Caki2 (cell line): ENCODE measurements around the gene BACH2. TPM values are rescaled to one million over a fixed set of nuclear protein-coding genes. Genes with fewer than 3 reads are reported as not detected.
A peak's percentile ranks its signal among the peaks of the same experiment; 100 is the strongest.
"Not testable (repeated sequence)": the region's sequence is repeated elsewhere in the genome, so short reads cannot be mapped to it uniquely, and the experiment has no call there.

Experiments used
- DNase-seq: peaks from one replicate; pipeline ENCODE4 v3.0.0-alpha.2; 2015; ENCODE audit warnings: low read depth
- in situ Hi-C: cut with HindIII; loops from 2 replicates; pipeline ENCODE4 v1.10.0; 2016; ENCODE audit warnings: low sequenced_read_pairs, low pct_unique_long_range_greater_than_20kb, mixed read lengths
- total RNA-seq: library from RNA; depleted of rRNA; stranded (reverse); fragments of >200 nt; shearing (Covaris generic); gene quantifications from 2 replicates; pipeline ENCODE4 v1.2.3, GENCODE V29; 2014; ENCODE audit warnings: low replicate concordance

The BACH2 gene
- total RNA-seq, 1 experiment from 2014 or later: 8.1 TPM

GRCh38 chr6:89975366-89975765 is 321.3 kb downstream of the BACH2 start:
- in situ Hi-C loops: loop anchor here (25.0 kb wide), 1 partner anchor 312 kb away; the partner anchor contains the start of gene BACH2
- DNase-seq: no peak

- DNase-seq: no peak
- in situ Hi-C loops: loop anchor here (25.0 kb wide), 1 partner anchor 312 kb away; the partner anchor contains the start of gene BACH2
Measured at GRCh38 chr6:89974834-89975233, 321.8 kb downstream of the BACH2 start.

GRCh38 chr6:89972025-89972381 is 324.6 kb downstream of the BACH2 start:
- DNase-seq: no peak
- in situ Hi-C loops: no loop called here

- in situ Hi-C loops, DNase-seq: not testable (repeated sequence)
Measured at GRCh38 chr6:89971338-89972024, 325.2 kb downstream of the BACH2 start.

- in situ Hi-C loops: no loop called here
- peak; percentile 77 for DNase-seq
Measured at GRCh38 chr6:89970609-89971337, 325.9 kb downstream of the BACH2 start.

GRCh38 chr6:89970072-89970471 is 326.6 kb downstream of the BACH2 start:
- DNase-seq: no peak
- in situ Hi-C loops: no loop called here

GRCh38 chr6:89966913-89967312 is 329.7 kb downstream of the BACH2 start:
- in situ Hi-C loops: no loop called here
- no peak for DNase-seq

GRCh38 chr6:89966228-89966544 is 330.5 kb downstream of the BACH2 start:
- no peak for DNase-seq
- in situ Hi-C loops: no loop called here

GRCh38 chr6:89965441-89966227 is 331.0 kb downstream of the BACH2 start:
- in situ Hi-C loops: no loop called here
- DNase-seq: no peak

GRCh38 chr6:89963391-89963790 is 333.3 kb downstream of the BACH2 start:
- DNase-seq: no peak
- in situ Hi-C loops: no loop called here

- DNase-seq: no peak
- in situ Hi-C loops: no loop called here
Measured at GRCh38 chr6:89961481-89961880, 335.2 kb downstream of the BACH2 start.

GRCh38 chr6:89959883-89960282 is 336.8 kb downstream of the BACH2 start:
- DNase-seq: no peak
- in situ Hi-C loops: no loop called here

- in situ Hi-C loops: no loop called here
- DNase-seq: no peak
Measured at GRCh38 chr6:89956182-89956581, 340.5 kb downstream of the BACH2 start.

GRCh38 chr6:89955364-89955763 is 341.3 kb downstream of the BACH2 start:
- in situ Hi-C loops: no loop called here
- DNase-seq: no peak

GRCh38 chr6:89954721-89955148 is 341.9 kb downstream of the BACH2 start:
- no peak for DNase-seq
- in situ Hi-C loops: no loop called here

- in situ Hi-C loops: no loop called here
- DNase-seq: no peak
Measured at GRCh38 chr6:89952686-89953085, 344.0 kb downstream of the BACH2 start.

- in situ Hi-C loops: no loop called here
- no peak for DNase-seq
Measured at GRCh38 chr6:89952105-89952671, 344.5 kb downstream of the BACH2 start.

GRCh38 chr6:89951574-89952104 is 345.0 kb downstream of the BACH2 start:
- in situ Hi-C loops: no loop called here
- DNase-seq: peak; percentile 55
